HG03565 (cell line): ENCODE measurements around the gene IDNK.
A peak's percentile ranks its signal among the peaks of the same experiment; 100 is the strongest.

ENCODE experiments used
- ATAC-seq: cut with Tn5 transposase; IDR thresholded peaks from one replicate; pipeline ENCODE4 v1.9.1; 2021; ENCODE audit warnings: mild to moderate bottlenecking, moderate library complexity; ENCODE audit not compliant: unreplicated experiment

Gene IDNK

DNA sequence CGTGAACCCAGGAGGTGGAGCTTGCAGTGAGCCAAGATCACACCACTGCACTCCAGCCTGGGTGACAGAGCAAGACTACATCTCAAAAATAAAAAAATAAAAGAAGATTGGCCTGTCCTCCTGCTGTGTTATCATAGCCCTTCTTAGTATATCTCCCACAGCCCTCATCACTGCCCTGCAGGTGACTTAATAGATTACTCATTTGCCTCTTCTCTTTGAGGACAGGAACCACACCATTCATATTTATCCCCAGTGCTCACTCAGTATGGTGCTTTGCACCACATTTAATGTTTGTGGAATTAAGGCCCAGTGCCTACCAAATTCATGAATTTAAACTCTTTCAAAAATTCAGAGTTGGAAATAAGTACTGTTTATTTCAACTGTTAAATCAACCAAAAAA, 10.3 kb downstream of the IDNK start:
- no peak for ATAC-seq

DNA sequence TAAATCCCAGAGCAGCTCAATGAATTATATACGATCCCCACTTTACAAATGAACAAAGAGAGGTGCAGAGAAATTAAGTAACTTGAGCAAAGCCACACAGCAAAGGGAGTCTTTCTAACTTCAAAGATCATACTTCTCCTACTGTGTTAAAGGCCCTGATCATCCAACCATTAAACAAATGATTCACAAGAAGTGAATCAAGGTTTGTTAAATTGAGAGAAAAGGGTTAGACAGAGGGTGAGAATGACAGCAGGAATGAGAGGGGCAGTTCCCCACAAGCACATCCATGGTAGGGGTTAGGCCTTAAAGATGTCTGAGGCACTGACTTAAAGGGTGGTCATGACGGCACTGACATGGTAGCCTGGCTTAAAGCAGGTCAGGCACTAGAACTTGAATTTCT, 10.7 kb downstream of the IDNK start:
- no peak for ATAC-seq

DNA sequence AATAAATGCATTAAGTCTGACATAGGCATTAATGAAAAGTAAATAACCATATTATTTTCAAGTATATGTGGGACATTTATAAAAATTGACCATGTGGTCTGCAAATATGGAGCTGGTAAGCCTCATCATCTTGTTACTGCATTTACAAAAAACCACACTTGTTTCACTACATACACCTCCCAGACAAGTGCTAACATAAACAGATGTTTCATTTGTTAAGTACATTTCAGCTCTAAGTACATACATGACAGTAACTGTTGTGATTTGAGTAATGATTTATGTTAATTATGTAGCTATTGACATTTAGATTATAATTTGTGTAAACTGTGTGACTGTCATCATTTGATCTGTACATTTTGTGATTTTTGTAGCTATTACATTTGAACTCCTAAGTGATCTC, 13.9 kb downstream of the IDNK start:
- ATAC-seq, result no peak

DNA sequence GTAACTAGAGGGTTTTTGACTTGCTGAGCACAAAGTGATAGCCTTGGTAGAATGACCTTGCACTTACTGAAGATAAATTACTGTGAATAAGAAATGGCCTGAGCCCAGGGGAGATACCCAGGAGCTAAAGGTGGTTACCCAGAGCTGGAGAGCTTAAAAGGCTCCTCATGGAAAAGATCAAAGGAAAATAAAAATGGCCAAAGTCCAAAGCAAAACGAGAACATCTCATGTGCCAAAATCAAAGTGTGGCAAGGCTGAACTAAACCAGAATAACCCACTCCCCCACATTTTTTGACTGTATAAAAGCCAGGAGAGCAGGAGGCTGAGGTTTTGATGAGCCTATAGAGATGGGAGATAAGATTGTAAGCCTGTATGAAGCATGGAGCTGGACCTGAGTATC, 14.4 kb downstream of the IDNK start:
- no peak for ATAC-seq

DNA sequence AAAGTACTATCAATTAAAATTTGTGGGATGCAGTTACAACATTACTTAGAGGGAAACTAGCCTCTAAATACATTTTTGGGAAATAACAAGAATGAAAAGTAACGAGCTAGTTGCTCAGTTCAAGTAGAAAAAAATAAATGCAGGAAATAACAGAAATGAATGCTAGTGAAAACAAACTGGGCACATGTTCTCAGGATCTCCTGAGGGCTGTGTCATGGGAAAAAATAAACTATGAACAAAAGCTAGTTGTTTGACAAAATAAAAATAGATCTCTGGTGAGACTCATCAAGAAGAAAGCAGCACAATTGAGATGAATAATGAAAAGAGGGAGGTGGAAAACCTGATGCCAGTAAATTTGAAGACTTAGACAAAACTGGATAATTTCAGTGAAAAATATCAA, 16.3 kb downstream of the IDNK start:
- no peak for ATAC-seq

DNA sequence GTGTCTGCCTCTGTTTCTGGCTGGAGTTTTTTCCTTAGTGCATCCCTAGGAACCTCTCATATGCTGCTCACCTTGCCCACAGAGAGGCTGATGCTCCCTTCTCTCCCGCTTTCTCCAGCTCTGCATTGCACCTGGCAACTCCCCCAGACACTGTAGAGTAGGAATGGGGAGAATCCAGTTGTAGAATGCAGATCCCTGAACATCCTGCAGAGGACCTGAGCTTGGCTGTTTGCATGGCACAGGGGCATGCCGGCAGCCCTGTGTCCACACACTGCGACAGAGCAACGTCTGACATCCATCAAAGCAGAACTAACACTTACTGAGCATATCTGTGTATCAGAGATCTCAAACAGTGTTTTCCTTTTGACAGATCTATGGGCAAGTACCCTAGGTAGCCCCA, 19.9 kb downstream of the IDNK start:
- no peak for ATAC-seq

DNA sequence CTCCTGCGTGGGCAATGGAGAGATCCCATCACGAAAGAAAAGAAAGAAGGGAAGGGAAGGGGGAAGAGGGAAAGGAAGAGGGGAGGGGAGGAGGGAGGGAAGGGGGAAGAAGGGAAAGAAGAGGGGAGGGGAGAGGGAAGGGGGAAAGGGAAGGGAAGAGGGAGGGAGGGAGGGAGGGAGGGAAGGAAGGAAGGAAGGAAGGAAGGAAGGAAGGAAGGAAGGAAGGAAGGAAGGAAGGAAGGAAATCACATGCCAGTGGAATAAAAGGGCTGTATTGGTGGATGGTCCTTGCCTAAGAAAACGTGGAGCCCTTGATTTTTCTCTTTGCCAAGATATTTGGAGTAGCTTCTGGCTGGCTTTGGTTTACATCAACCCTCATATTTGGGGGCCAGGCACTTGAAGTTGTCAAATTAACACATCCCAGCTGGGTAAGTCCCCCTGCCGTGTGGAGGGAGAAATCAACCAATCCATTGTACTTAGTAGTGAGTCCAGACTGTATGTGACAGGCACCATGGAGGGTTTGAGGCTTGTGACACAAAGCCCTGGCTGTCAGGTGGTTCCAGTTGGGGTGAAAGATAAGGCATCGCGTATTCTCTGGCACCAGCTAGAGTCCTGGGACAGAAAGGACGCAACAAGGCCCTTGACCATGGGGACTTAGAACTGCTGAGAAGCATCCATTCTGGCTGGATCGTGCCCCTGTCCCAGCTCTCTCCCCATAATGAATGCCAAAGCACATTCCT, 23.7 kb downstream of the IDNK start:
- ATAC-seq, result no peak

DNA sequence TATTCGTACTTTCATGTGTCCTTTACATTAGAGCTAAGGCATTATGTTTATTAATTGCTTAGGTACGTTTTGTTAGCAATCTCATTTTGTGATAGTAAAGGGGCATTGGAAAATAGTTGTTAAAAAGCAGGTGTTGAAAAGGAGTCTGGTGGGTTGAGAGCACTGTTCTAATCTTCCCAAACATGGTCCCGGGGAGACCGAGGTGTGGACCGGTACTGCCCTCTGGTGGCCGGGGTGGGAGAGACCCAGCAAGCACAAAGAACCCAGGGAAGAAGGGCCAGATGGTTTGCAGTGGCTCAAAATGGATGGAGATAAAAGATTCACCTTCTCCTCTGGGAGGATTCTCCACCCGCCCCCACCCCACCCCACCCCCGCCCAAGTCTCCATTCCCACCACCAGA, 26.1 kb downstream of the IDNK start:
- ATAC-seq, result no peak

DNA sequence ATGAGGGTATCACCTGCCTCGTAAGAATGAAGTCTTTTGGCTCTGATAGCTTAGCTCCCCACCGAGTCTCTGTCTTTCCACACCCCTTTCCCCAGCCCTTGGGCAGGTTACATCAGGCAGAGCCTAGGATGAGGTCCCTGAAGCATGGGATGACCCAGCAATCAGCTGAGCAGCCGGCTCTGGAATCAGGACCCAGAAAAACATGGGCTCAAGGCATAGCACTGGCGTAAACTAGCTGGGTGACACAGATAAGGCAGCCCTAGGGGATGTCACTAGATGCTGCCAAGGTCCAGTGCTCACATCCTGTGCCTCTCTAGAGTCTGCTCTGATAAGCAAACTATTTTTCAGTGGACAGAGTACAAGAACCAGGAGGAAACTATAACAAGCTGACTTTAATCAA, 26.6 kb downstream of the IDNK start:
- no peak for ATAC-seq

DNA sequence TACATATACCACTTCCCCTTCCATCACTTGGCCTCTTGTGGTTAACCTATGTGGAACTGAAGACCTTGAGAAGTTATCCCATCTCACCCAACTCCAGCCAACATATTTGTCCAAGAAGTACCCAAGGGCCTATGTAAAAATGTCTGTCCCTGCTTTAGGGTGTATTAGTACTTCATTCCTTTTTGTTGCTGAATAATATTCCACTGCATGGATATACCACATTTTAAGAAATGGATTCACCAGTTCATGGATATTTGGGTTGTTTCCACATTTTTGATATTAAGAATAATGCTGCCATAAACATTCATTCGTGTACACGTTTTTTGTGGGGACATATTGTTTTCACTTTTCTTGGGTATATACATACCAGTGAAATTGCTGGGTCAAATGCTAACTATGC, 28.6 kb downstream of the IDNK start:
- ATAC-seq, result no peak

DNA sequence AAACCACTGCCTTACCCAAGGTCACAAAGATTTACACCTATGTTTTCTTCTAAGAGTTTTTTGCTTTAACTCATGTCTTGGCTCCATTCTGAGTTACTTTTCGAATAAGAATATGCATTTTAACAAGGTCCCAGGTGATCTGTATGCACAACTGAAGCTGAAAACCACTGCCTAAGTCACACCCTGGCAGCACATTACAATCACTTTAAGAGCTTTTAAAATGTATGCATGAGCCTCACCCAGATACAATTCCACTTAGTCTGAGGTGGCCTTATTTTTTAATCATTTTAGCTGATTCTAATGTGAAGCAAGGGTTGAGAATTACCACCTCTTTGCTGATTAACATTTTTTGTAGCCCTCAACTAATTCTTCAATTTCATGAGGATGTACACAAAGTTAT, 29.5 kb downstream of the IDNK start:
- no peak for ATAC-seq

DNA sequence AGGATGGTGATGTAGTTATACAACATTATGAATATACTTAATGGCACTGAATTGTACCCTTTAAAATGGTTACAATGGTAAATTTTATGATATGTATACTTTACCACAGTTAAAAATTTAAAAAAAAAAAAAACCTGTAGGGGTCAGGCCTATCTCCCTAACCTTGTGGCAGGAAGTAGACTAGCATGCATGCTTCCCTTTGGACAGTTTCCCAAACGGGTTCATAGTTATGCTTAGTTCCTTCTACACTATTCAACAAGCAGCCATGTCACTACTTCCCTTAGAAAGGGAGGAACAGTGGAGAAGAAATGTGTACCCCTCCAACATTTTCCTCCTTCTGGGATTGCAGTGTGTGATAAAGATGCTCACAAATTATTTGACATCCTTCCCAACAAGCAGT, 32.5 kb downstream of the IDNK start:
- ATAC-seq, result no peak

DNA sequence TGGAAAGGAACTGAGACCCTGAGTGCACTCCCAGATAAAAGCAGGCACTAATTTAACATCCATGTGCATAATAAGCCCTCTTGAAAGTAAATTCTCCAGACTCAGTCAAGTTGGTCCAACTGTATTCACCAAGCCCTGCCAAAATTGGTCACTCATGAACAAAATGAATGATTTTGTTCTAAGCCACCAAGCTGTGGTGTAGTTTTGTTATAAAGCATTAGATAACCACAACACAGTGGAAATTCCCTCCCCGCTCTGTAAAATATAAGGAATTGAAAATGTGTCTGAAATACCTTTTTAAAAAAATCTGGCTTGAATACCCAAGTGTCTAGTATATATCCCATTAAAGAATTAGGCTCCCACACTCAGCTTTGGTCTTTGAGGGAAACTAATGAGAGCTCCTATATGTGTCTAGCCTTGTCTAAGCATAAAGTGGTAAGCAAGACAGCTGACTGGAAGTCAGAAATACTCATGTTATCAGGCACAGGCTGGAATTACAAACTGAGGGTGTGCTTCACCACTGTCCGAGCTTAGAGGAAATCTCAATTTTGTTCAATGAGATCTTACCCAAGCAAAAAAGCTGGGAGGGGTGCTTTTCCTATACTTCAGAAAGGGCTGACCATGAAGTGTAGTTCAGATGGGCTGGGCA, 33.2 kb downstream of the IDNK start:
- ATAC-seq, result peak; percentile 45

DNA sequence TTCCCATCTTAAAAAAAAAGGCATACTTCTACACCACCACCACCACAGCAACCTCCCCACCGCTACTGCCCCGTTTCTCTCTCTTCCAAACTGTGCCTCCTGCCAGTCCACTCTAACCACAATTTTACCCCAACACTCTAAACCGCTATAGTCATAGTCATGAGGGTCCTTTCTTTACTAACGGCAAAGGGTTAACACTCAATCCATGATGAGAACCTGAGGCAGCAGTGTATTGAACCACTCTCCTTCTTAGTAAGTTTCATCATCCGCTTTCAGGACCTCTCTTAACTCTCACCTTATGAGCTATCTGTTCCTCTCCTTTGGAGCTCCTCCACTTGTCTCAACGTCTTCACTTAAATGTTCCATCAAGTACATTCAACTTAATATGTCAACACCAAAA, 34.0 kb downstream of the IDNK start:
- ATAC-seq, result peak; percentile 39

DNA sequence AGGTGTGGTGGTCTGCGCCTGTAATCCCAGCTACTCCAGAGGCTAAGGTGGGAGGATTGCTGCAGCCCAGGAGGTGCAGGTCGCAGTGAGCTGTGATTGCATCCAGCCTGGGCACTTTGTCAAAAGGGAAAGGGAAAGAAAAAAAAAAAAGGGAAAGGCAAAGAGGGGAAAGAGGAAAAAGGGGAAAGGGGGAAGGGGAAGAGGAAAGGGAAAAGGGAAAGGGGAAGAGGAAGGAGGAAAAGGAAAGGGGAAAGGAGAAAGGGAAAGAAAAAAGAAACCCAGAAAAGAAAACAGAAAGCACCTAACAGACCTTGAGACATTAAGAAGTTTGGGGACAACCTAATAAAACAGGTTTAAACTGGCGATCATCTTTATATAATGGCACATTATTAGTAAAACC, 40.0 kb downstream of the IDNK start:
- no peak for ATAC-seq

DNA sequence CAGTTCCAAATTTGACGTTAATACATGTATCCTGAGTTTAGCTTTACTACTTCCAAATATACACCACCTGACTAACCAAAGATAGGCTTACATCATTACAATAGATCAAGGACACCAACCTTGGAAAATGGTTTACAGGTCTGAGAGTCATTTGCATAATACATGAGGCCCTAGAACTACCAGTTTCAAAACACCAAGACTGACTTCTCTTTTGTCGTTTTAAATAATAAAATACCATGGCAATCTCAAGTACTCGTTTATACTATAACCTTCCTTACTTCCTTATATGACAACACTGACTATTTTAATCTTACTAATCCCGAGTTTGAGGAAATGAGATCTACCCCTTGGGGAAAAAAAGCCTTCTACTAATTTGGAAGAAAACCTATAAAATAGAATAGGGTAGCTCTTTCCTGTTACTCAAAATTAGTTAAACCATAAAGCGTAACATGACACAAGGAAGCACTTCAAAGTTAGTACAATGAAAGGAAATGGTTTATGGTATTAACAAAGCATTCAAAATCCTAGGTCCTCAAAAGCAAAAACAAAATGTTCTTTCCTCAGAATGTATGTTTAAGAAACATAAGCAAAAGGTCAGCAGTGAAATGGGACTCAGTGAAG, 42.7 kb downstream of the IDNK start:
- no peak for ATAC-seq

DNA sequence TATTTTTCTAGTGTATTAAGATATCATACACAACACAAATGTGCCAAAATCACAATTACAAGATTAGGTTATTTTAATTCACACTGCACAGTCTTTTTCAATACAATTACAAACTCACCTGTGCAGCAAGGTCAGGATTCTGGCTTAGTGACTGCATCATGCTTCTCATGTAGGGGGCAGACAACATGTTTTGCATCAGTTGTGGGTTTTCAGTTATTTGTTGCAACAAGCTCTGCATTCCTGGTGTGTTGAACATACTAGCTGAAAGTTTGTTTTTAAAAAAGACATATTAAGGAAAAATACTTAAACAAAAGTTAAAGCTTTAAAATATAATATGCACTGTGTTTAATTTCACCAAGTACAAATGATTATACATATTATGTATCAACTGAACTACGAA, 46.1 kb downstream of the IDNK start:
- no peak for ATAC-seq

DNA sequence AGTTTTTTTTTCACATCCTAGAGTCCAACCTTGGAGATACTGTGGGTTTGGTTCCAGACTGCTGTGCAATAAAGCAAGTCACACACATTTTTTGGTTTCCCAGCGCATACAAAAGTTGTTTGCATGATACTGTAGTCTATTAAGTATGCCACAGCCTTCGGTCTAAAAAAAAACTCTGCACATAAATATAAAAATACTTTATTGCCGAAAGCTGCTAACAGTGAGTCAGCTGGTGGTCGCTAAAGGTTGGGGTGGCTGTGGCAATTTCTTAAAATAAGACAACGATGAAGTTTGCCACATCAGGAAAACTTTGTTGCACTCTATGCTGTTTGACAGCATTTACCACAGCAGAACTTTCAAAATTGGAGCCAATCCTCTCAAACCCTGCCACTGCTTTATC, 47.4 kb downstream of the IDNK start:
- ATAC-seq, result no peak

DNA sequence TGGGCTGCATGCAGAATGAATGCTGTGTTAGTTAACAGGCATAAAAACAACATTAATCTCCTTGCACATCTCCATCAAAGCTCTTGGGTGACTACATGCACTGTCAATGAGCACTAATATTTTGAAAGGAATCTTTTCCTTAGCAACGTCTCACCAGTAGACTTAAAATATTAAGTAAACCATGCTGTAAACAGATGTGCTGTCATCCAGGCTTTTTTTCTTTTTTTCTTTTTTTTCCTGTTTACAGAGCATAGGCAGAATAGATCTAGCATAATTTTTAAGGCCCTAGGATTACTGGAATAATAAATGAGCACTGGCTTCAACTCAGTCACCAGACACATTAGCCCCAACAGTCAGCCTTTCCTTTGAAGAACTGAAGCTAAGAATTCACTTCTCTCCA, 48.5 kb downstream of the IDNK start:
- ATAC-seq, result no peak

DNA sequence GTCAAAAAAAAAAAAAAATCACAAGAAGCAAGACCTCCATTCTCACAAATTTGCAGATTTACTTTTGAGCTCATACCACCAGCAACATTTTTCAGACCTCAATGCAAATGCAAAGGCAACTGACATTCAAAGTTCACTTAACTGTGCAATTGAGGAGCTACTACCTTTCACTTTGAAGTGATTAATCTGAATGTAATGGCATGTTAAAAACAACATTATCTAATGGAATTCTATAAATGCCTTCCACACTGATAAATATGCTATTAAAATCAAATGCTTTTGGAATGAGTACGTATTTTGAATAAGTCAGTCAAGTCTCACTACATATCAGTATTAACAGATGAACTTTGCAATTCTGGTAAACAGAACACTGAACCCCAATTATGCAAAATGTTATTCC, 52.5 kb downstream of the IDNK start:
- ATAC-seq, result no peak

DNA sequence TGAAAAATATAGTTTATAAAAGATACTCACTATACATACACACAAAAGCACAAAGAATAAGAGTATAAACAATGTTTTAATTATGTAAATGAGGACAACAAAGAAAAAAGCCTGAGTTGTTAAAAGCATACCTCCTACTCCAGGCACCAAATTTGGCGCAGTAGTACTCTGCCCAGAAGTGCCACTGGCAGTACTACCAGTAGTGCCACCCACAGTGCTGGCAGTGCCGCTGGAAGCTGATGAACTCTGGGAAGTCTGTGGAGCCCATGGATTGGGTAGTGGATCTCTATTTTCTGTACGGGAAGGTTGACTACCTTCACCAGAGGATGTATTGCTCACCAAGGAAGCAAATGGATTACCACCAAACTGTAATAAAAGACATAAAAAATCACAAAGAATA, 54.7 kb downstream of the IDNK start:
- no peak for ATAC-seq

DNA sequence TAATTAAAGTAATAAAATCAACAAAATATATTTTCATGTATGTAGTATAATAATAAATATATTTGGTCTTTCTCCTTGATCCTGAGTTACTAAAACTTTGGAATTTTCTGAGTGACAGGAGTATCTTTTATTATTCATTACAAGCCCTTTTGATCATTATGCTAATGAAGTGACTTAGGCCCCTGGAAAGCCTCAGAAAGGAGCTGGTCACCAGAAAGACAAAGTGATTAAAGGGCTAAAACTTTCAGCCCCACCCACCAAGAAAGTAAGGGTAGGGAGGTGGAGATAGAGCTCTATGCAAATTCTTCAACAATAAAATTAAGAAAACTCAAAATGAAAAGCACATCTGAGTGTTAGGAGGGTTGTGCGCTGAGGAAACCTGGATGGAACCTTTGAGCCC, 57.3 kb downstream of the IDNK start:
- ATAC-seq, result no peak

DNA sequence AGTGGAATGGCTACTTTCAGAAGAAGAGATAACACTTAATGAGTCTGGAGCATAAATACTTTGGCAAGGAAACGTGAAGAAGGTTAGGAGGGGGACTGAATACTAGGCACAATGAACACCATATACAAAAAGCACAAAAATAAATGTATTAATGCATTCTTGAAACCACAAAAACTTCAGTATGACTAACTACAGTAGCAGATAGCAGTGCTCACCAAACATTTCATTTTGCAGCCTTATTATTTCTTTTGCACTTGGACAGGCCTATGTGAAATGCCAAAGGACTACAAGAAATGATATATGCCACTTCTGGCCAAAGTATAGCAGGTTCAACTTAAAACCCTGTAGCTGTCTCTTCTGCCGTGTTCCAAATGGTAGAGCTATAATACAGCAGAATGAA, 58.5 kb downstream of the IDNK start:
- no peak for ATAC-seq
